ENCODE results near the gene MARCHF7.

The MARCHF7 gene

GRCh38 chr2:159750873-159751272, 38.6 kb downstream of the MARCHF7 start:
- no peak overlapping the region for H3K27ac ChIP-seq (ENCODE audit: low read length)
- H4K20me1 ChIP-seq (ENCODE audit: insufficient read depth, low read length) = peaks cover 36% of the 10 kb centered on the region
- no peaks in the 10 kb centered on the region for H3K27me3 ChIP-seq (ENCODE audit: insufficient read depth, low read length, poor library complexity)
- no peak for ATAC-seq (ENCODE audit: insufficient read depth, low read depth)
- no peak overlapping the region for H3K4me2 ChIP-seq (ENCODE audit: insufficient read depth, low read length)
- no peak overlapping the region for H2AFZ ChIP-seq (ENCODE audit: low read depth, low read length)
- H3K4me3 ChIP-seq (ENCODE audit: low read depth in 1 of 2, low read length in 2 of 2) = no peak overlapping the region
- H3K9me3 ChIP-seq (ENCODE audit: insufficient read depth, low read length, severe bottlenecking) = no peaks in the 10 kb centered on the region
- no peak for DNase-seq
- TF ChIP-seq CTCF (IDR thresholded peaks at IDR 0.05; ENCODE audit: borderline replicate concordance, extremely low read depth, low read length, poor library complexity, severe bottlenecking) = no peak
- no peak for TF ChIP-seq EZH2 (IDR thresholded peaks at IDR 0.05; ENCODE audit: borderline replicate concordance, low read depth, low read length, severe bottlenecking)
- no peak overlapping the region for H3K9ac ChIP-seq (ENCODE audit: low read depth, low read length)
- peaks cover 88% of the 10 kb centered on the region for H3K79me2 ChIP-seq (ENCODE audit: insufficient read depth, low read length)
- no peaks in the 10 kb centered on the region for H3K4me1 ChIP-seq (ENCODE audit: insufficient read depth, low read length)
- peaks cover 96% of the 10 kb centered on the region for H3K36me3 ChIP-seq (ENCODE audit: insufficient read depth, low read length)

GRCh38 chr2:159753797-159754196, 41.5 kb downstream of the MARCHF7 start:
- DNase-seq = no peak
- Histone ChIP-seq H3K27ac (ENCODE audit: low read length) (no peak overlapping the region), H3K9me3 (ENCODE audit: insufficient read depth, low read length, severe bottlenecking) (no peaks in the 10 kb centered on the region), H4K20me1 (ENCODE audit: insufficient read depth, low read length) (peaks cover 48% of the 10 kb centered on the region), H3K4me3 (ENCODE audit: low read depth in 1 of 2, low read length in 2 of 2) (no peak overlapping the region), H3K4me1 (ENCODE audit: insufficient read depth, low read length) (no peaks in the 10 kb centered on the region), H3K9ac (ENCODE audit: low read depth, low read length) (no peak overlapping the region), H3K4me2 (ENCODE audit: insufficient read depth, low read length) (no peak overlapping the region), H3K79me2 (ENCODE audit: insufficient read depth, low read length) (peaks cover 73% of the 10 kb centered on the region), H3K36me3 (ENCODE audit: insufficient read depth, low read length) (peaks cover 95% of the 10 kb centered on the region), H2AFZ (ENCODE audit: low read depth, low read length) (no peak overlapping the region), H3K27me3 (ENCODE audit: insufficient read depth, low read length, poor library complexity) (no peaks in the 10 kb centered on the region)
- ATAC-seq (ENCODE audit: insufficient read depth, low read depth) = no peak
- TF ChIP-seq EZH2 (IDR thresholded peaks at IDR 0.05; ENCODE audit: borderline replicate concordance, low read depth, low read length, severe bottlenecking) (no peak), CTCF (IDR thresholded peaks at IDR 0.05; ENCODE audit: borderline replicate concordance, extremely low read depth, low read length, poor library complexity, severe bottlenecking) (no peak)

- Histone ChIP-seq H4K20me1 (ENCODE audit: insufficient read depth, low read length) (peaks cover 48% of the 10 kb centered on the region), H2AFZ (ENCODE audit: low read depth, low read length) (no peak overlapping the region), H3K4me1 (ENCODE audit: insufficient read depth, low read length) (no peaks in the 10 kb centered on the region), H3K27ac (ENCODE audit: low read length) (no peak overlapping the region), H3K79me2 (ENCODE audit: insufficient read depth, low read length) (peaks cover 69% of the 10 kb centered on the region), H3K4me3 (ENCODE audit: low read depth in 1 of 2, low read length in 2 of 2) (no peak overlapping the region), H3K9ac (ENCODE audit: low read depth, low read length) (no peak overlapping the region), H3K36me3 (ENCODE audit: insufficient read depth, low read length) (peaks cover 95% of the 10 kb centered on the region), H3K27me3 (ENCODE audit: insufficient read depth, low read length, poor library complexity) (no peaks in the 10 kb centered on the region), H3K4me2 (ENCODE audit: insufficient read depth, low read length) (no peak overlapping the region), H3K9me3 (ENCODE audit: insufficient read depth, low read length, severe bottlenecking) (no peaks in the 10 kb centered on the region)
- ATAC-seq (ENCODE audit: insufficient read depth, low read depth) (no peak), DNase-seq (no peak)
- TF ChIP-seq EZH2 (IDR thresholded peaks at IDR 0.05; ENCODE audit: borderline replicate concordance, low read depth, low read length, severe bottlenecking) (no peak), CTCF (IDR thresholded peaks at IDR 0.05; ENCODE audit: borderline replicate concordance, extremely low read depth, low read length, poor library complexity, severe bottlenecking) (no peak)
These were observed 42.7 kb downstream of the MARCHF7 start for GRCh38 chr2:159755014-159755413.

GRCh38 chr2:159755788-159756187, 43.5 kb downstream of the MARCHF7 start:
- TF ChIP-seq EZH2 (IDR thresholded peaks at IDR 0.05; ENCODE audit: borderline replicate concordance, low read depth, low read length, severe bottlenecking) (no peak), CTCF (IDR thresholded peaks at IDR 0.05; ENCODE audit: borderline replicate concordance, extremely low read depth, low read length, poor library complexity, severe bottlenecking) (peak; percentile 35)
- Histone ChIP-seq H2AFZ (ENCODE audit: low read depth, low read length) (no peak overlapping the region), H3K9me3 (ENCODE audit: insufficient read depth, low read length, severe bottlenecking) (no peaks in the 10 kb centered on the region), H3K4me1 (ENCODE audit: insufficient read depth, low read length) (no peaks in the 10 kb centered on the region), H3K36me3 (ENCODE audit: insufficient read depth, low read length) (peaks cover 99% of the 10 kb centered on the region), H3K79me2 (ENCODE audit: insufficient read depth, low read length) (peaks cover 65% of the 10 kb centered on the region), H3K27ac (ENCODE audit: low read length) (no peak overlapping the region), H4K20me1 (ENCODE audit: insufficient read depth, low read length) (peaks cover 48% of the 10 kb centered on the region), H3K4me3 (ENCODE audit: low read depth in 1 of 2, low read length in 2 of 2) (no peak overlapping the region), H3K27me3 (ENCODE audit: insufficient read depth, low read length, poor library complexity) (no peaks in the 10 kb centered on the region), H3K4me2 (ENCODE audit: insufficient read depth, low read length) (no peak overlapping the region), H3K9ac (ENCODE audit: low read depth, low read length) (no peak overlapping the region)
- ATAC-seq (ENCODE audit: insufficient read depth, low read depth) (peak; percentile 65), DNase-seq (no peak)
